ENCODE data around the gene VDAC1. TPM values are rescaled to one million over a fixed set of nuclear protein-coding genes. Genes with fewer than 3 reads are reported as not detected.

The VDAC1 gene
- total and polyA plus RNA-seq, 2 of the 8 experiments (the other 6 are each of a cell fraction or from before 2014, with no cell fraction given): 111 to 301 TPM

DNA sequence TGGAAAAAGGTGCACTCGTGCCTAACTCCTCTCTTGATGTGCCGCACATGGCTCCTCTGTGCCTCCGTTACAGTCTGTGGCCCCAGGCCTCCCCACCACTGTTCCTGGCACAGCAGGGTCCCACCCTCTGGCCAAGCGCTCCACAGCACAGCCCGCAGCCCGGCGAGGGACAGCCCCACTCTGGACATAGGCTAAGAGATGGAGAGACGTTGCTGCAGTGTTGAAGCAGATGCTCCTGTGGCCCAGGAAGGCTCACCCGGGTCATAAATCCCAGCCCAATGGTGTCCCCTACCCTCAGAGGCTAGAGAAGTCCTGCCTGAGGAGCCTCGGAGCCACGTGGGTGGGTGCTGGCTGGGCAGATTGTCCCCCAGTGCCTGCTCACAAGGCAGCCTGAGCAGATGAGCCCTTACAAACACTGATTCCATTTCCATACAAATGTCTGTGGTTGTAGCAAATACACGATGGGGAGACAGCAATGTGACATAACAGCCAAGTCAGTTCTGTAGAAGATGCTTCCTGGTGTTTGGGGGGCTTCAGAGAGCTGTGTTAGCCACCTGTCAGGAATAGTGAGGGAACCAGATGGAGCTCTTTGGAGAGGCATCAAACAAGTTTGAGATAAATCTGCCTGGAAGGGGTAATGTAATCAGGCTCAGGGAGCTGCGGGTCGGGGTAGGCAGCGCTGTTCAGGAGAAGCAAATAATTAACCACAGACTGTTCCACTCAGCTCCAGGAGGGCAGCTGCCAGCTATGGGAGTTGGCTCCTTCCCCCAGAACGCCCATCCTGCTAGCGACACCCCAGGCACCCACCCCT lies 78.1 kb downstream of the VDAC1 start (continued):
- TF ChIP-seq, protein P1, sequence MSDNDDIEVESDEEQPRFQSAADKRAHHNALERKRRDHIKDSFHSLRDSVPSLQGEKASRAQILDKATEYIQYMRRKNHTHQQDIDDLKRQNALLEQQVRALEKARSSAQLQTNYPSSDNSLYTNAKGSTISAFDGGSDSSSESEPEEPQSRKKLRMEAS (IDR thresholded peaks at IDR 0.05): no peak
- TF ChIP-seq GTF2F1 (IDR thresholded peaks at IDR 0.05; ENCODE audit: borderline replicate concordance, low read depth, low read length): no peak

Data from H1 (cell line).